Naive thymus-derived CD4-positive, alpha-beta T cell (primary cell): ENCODE data around the gene ZDHHC20. TPM values are rescaled to one million over a fixed set of nuclear protein-coding genes. Genes with fewer than 3 reads are reported as not detected.

ENCODE experiments used
- ATAC-seq: fragments of 150-1000 bp; cut with Tn5 transposase; 2 replicates; pipeline ENCODE4 v1.10.0; 2021; ENCODE audit warnings: mild to moderate bottlenecking, moderate library complexity
- CTCF ChIA-PET: fragments of 350-600 bp; sonication (Branson Sonifier 250); formaldehyde crosslinking; loops from one replicate; lab custom pipeline; 2021; ENCODE audit warnings: antibody characterized with exemption; lab: Charles Lee
- POLR2A ChIA-PET: fragments of 350-600 bp; sonication (Branson Sonifier 250); formaldehyde crosslinking; loops from one replicate; lab custom pipeline; 2021; ENCODE audit warnings: antibody characterized with exemption, inconsistent platforms; lab: Charles Lee
- DNase-seq, 9 donors: peaks; one replicate each; pipeline versions ENCODE4 v3.0.0 to v3.0.0-alpha.2; 2020 to 2022; ENCODE audit warnings: mixed read lengths in 1 of 9
- H3K27ac ChIP-seq: one replicate; pipeline ENCODE4 v1.7.0; 2013; ENCODE audit warnings: mild to moderate bottlenecking, low read depth, low read length, moderate library complexity
- H3K27me3 ChIP-seq, 2 donors: one replicate each; pipeline ENCODE4 v1.7.0; 2013; ENCODE audit warnings: low read length in 2 of 2, mild to moderate bottlenecking in 2 of 2, moderate library complexity in 2 of 2; ENCODE audit not compliant: control insufficient read depth in 2 of 2, insufficient read depth in 2 of 2
- H3K36me3 ChIP-seq, 3 experiments: 1 replicate in 2 of 3; 2 replicates in 1 of 3; pipeline ENCODE4 v1.7.0; 2013; ENCODE audit warnings: low read length in 3 of 3, mild to moderate bottlenecking in 3 of 3, moderate library complexity in 1 of 3; ENCODE audit not compliant: insufficient read depth in 3 of 3, control insufficient read depth in 2 of 3
- H3K4me1 ChIP-seq, 2 donors: one replicate each; pipeline ENCODE4 v1.7.0; 2013; ENCODE audit warnings: low read length in 2 of 2, mild to moderate bottlenecking in 2 of 2, moderate library complexity in 1 of 2; ENCODE audit not compliant: control insufficient read depth in 2 of 2, insufficient read depth in 2 of 2
- H3K4me3 ChIP-seq: 2 replicates; pipeline ENCODE4 v1.7.0; 2013; ENCODE audit warnings: mild to moderate bottlenecking, low read length
- H3K9me3 ChIP-seq, 3 experiments: 1 replicate in 2 of 3; 2 replicates in 1 of 3; pipeline ENCODE4 v1.7.0; 2013; ENCODE audit warnings: low read length in 3 of 3; ENCODE audit not compliant: control insufficient read depth in 2 of 3
- H3K27ac Mint-ChIP-seq, 9 donors: one replicate each; pipeline ENCODE4 v1.8.0; 2020 to 2022; ENCODE audit warnings: mixed read lengths in 9 of 9, mild to moderate bottlenecking in 8 of 9, moderate library complexity in 5 of 9, inconsistent platforms in 2 of 9
- H3K27me3 Mint-ChIP-seq, 5 donors: one replicate each; pipeline ENCODE4 v1.8.0; 2021 to 2022; ENCODE audit warnings: mixed read lengths in 5 of 5, mild to moderate bottlenecking in 1 of 5
- H3K36me3 Mint-ChIP-seq, 5 donors: one replicate each; pipeline ENCODE4 v1.8.0; 2020 to 2022; ENCODE audit warnings: mixed read lengths in 5 of 5, mild to moderate bottlenecking in 3 of 5, inconsistent platforms in 1 of 5
- H3K4me1 Mint-ChIP-seq, 7 donors: one replicate each; pipeline ENCODE4 v1.8.0; 2020 to 2022; ENCODE audit warnings: mixed read lengths in 7 of 7, mild to moderate bottlenecking in 3 of 7, inconsistent platforms in 1 of 7
- H3K4me3 Mint-ChIP-seq, 10 donors: one replicate each; pipeline ENCODE4 v1.8.0; 2020 to 2022; ENCODE audit warnings: mild to moderate bottlenecking in 10 of 10, mixed read lengths in 10 of 10, moderate library complexity in 6 of 10, inconsistent platforms in 2 of 10
- H3K9me3 Mint-ChIP-seq, 11 donors: one replicate each; pipeline ENCODE4 v1.8.0; 2020 to 2022; ENCODE audit warnings: mixed read lengths in 11 of 11, mild to moderate bottlenecking in 4 of 11, inconsistent platforms in 1 of 11, moderate library complexity in 1 of 11
- intact Hi-C, 2 donors: fragments of 100-400 bp; cut with micrococcal nuclease; formaldehyde crosslinking; loops; one replicate each; pipeline ENCODE4 v1.15.1; 2023
- polyA plus RNA-seq, 2 donors: library from polyadenylated mRNA; unstranded; fragments of 300-500 nt; fragmentation: Illumina TruSeq; gene quantifications; one replicate each; pipeline ENCODE4 v1.2.3, GENCODE V29; 2021
- total RNA-seq, 6 experiments: library from RNA in 5 of 6; stranded (reverse) in 5 of 6; gene quantifications; 1 replicate in 5 of 6; 2 replicates in 1 of 6; pipeline ENCODE4 v1.2.3 and lab custom pipeline; 2021 to 2026

ZDHHC20 gene
- total and polyA plus RNA-seq, 7 experiments from 2014 or later: 36.8 to 89.9 (median 71.0) TPM

- peaks cover 14 to 42% (median 37%) of the 10 kb centered on the region in 7 donors for H3K4me1 Mint-ChIP-seq
- Histone ChIP-seq H3K27ac (no peak overlapping the region), H3K36me3 (no peaks in the 10 kb centered on the region), H3K4me1 (peaks cover 14 to 28% of the 10 kb centered on the region in 2 donors), H3K4me3 (no peak overlapping the region), H3K27me3 (no peaks in the 10 kb centered on the region), H3K9me3 (no peaks in the 10 kb centered on the region)
- POLR2A ChIA-PET: no interaction called here
- peak overlapping the region in 1 of 10 donors; percentile 9 for H3K4me3 Mint-ChIP-seq
- no peaks in the 10 kb centered on the region for H3K27me3 Mint-ChIP-seq
- CTCF ChIA-PET: no interaction called here
- intact Hi-C loops: no loop called here
- peaks cover 0 to 5% (median 0%) of the 10 kb centered on the region in 5 donors for H3K36me3 Mint-ChIP-seq
- DNase-seq: no peak
- no peaks in the 10 kb centered on the region for H3K9me3 Mint-ChIP-seq
- H3K27ac Mint-ChIP-seq: peak overlapping the region; percentile 19 to 95 (median 65)
- no peak for ATAC-seq
These were observed 117.3 kb downstream of the ZDHHC20 start for GRCh38 chr13:21341637-21342422.

GRCh38 chr13:21338639-21339278 is 120.3 kb downstream of the ZDHHC20 start:
- peaks cover 6 to 13% of the 10 kb centered on the region in 2 donors for H3K4me1 ChIP-seq
- H3K9me3 ChIP-seq: no peaks in the 10 kb centered on the region
- POLR2A ChIA-PET: no interaction called here
- H3K9me3 Mint-ChIP-seq: peaks cover 0 to 6% (median 0%) of the 10 kb centered on the region in 11 donors
- CTCF ChIA-PET: no interaction called here
- ATAC-seq: no peak
- H3K27ac ChIP-seq: no peak overlapping the region
- peaks cover 0 to 5% (median 3%) of the 10 kb centered on the region in 5 donors for H3K36me3 Mint-ChIP-seq
- H3K36me3 ChIP-seq: no peaks in the 10 kb centered on the region
- peak overlapping the region in 2 of 9 donors; percentile 52 to 83 for H3K27ac Mint-ChIP-seq
- DNase-seq: no peak
- intact Hi-C loops: no loop called here
- peaks cover 6 to 23% (median 19%) of the 10 kb centered on the region in 7 donors for H3K4me1 Mint-ChIP-seq
- no peaks in the 10 kb centered on the region for H3K27me3 Mint-ChIP-seq
- no peaks in the 10 kb centered on the region for H3K27me3 ChIP-seq
- H3K4me3 Mint-ChIP-seq: no peak overlapping the region
- H3K4me3 ChIP-seq: no peak overlapping the region

- Mint-ChIP-seq H3K9me3 (peaks cover 0 to 6% (median 0%) of the 10 kb centered on the region in 11 donors), H3K4me1 (peaks cover 6 to 17% (median 14%) of the 10 kb centered on the region in 7 donors), H3K27ac (peak overlapping the region in 3 of 9 donors; percentile 25 to 59 (median 32)), H3K27me3 (no peaks in the 10 kb centered on the region), H3K4me3 (no peak overlapping the region), H3K36me3 (peaks cover 0 to 5% (median 3%) of the 10 kb centered on the region in 5 donors)
- DNase-seq: no peak
- Histone ChIP-seq H3K36me3 (no peaks in the 10 kb centered on the region), H3K27me3 (no peaks in the 10 kb centered on the region), H3K9me3 (no peaks in the 10 kb centered on the region), H3K4me3 (no peak overlapping the region), H3K27ac (no peak overlapping the region), H3K4me1 (peaks cover under 1 to 7% of the 10 kb centered on the region in 2 donors)
- intact Hi-C loops: no loop called here
- ATAC-seq: no peak
- ChIA-PET POLR2A (no interaction called here), CTCF (no interaction called here)
These were observed 120.9 kb downstream of the ZDHHC20 start for GRCh38 chr13:21338156-21338555.

DNA sequence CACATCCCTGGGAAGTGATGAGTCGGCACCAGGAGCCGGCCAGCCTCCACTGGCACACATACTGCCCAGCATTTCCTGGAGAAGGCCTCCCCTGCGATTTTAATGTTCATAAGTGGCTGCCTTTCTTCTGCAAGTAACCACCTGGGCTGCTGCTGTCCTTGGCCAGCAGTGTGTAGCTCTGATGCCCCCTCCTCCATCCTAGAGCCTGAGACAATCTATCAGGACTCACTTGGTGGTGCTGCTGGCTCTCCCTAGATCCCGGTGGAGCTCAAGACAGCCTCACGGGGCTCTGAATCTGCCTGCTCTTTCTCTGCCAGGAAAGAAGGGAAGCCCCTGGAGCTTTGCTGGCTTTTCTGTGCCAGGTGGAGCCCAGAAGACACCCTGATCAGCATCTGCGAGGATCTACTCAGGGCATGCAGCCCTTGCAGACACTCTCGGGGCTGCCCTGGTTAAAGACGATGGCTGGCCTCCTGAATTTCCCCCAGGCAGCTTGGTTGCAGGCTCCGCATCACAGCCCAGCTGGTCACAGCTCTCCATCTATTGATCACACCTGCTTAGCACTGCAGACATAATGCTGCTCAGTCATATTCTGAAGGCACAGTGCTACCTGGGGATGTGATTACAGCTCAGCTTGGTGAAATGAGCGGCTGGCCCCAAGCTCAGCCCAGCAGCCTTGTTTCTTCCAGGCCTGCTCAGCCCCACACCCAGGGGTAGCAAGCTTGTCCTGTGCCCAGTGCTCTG is 122.3 kb downstream of the ZDHHC20 start:
- CTCF ChIA-PET: no interaction called here
- POLR2A ChIA-PET: no interaction called here
- ATAC-seq (no peak), DNase-seq (no peak)
- Histone ChIP-seq H3K4me3 (no peak overlapping the region), H3K27me3 (no peaks in the 10 kb centered on the region), H3K9me3 (no peaks in the 10 kb centered on the region), H3K27ac (no peak overlapping the region), H3K4me1 (no peaks in the 10 kb centered on the region), H3K36me3 (no peaks in the 10 kb centered on the region)
- Mint-ChIP-seq H3K36me3 (peaks cover 0 to 7% (median 3%) of the 10 kb centered on the region in 5 donors), H3K4me1 (peaks cover 0 to 10% (median 5%) of the 10 kb centered on the region in 7 donors), H3K27me3 (no peaks in the 10 kb centered on the region), H3K9me3 (peaks cover 0 to 6% (median 0%) of the 10 kb centered on the region in 11 donors), H3K4me3 (no peak overlapping the region), H3K27ac (no peak overlapping the region)
- intact Hi-C loops: no loop called here

DNA sequence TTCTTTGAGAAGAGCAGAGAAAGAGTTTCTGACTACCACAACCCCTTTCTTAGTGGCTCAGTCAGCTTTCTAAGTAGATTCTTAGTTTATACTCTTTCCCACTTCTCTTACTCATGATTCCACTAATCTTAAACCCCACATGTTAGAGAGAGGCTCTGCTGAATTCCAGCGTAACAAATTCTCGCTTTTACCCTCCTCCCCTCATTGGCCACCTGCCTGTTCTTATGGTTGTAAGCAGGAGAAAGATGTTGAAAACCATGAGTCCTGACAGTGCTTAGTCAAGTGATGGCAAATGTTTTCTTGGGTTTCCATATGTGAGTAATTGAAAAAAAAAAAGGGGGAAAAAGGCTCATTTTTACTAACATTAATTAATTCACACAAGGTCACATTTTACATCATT is 125.9 kb downstream of the ZDHHC20 start:
- Histone ChIP-seq H3K27me3 (no peaks in the 10 kb centered on the region), H3K4me3 (no peak overlapping the region), H3K9me3 (no peaks in the 10 kb centered on the region), H3K36me3 (no peaks in the 10 kb centered on the region), H3K27ac (no peak overlapping the region), H3K4me1 (no peaks in the 10 kb centered on the region)
- DNase-seq: no peak
- H3K27me3 Mint-ChIP-seq: no peaks in the 10 kb centered on the region
- peaks cover 0 to 16% (median 0%) of the 10 kb centered on the region in 5 donors for H3K36me3 Mint-ChIP-seq
- no peak overlapping the region for H3K27ac Mint-ChIP-seq
- ChIA-PET CTCF (no interaction called here), POLR2A (no interaction called here)
- no peak for ATAC-seq
- H3K4me3 Mint-ChIP-seq: no peak overlapping the region
- peaks cover 0 to 36% (median 0%) of the 10 kb centered on the region in 7 donors for H3K4me1 Mint-ChIP-seq
- H3K9me3 Mint-ChIP-seq: peaks cover 0 to 6% (median 0%) of the 10 kb centered on the region in 11 donors
- intact Hi-C loops: no loop called here

DNA sequence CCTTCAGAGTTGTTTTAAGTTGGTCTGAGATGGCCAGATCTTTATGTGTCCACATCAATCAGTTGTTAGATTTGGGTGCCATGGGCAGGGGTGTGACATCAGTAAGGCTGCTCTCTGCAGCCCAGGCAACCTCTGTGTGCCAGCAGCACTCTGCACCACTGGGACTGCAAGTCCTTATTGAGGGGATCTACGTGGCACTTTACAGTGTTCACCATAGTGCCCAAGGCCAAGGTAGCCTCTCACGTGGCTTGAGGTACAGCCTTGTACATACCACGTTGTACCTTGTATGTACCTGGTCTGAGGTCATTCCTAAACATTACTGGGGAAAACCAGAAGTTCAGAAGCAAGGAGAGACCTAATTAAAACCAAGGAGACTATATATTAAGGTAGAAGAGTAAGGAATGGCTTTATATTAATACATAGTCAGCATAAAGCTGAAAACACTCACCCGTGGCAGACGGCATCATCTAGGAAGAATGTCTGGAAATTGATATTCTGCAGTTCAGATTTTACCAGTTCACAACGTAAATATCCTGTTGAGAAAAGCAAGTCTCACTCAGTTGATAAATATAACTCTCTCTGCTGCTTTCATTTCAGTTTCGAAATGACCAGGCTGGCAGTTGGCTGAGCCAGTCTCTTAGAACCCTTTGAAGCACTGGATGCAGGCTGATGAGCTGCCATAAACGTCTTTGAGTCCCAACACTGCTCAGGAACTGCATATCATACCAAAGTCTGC is 128.8 kb downstream of the ZDHHC20 start:
- H3K4me1 ChIP-seq: no peaks in the 10 kb centered on the region
- no peak overlapping the region for H3K27ac ChIP-seq
- Mint-ChIP-seq H3K36me3 (peaks cover 5 to 29% (median 8%) of the 10 kb centered on the region in 5 donors), H3K9me3 (peaks cover 0 to 4% (median 0%) of the 10 kb centered on the region in 11 donors), H3K27ac (peak overlapping the region in 1 of 9 donors; percentile 47), H3K4me1 (peaks cover 0 to 35% (median 5%) of the 10 kb centered on the region in 7 donors), H3K27me3 (no peaks in the 10 kb centered on the region), H3K4me3 (peak overlapping the region in 1 of 10 donors; percentile 42)
- H3K9me3 ChIP-seq: no peaks in the 10 kb centered on the region
- H3K4me3 ChIP-seq: no peak overlapping the region
- no peaks in the 10 kb centered on the region for H3K27me3 ChIP-seq
- ATAC-seq (peak; percentile 37), DNase-seq (no peak)
- H3K36me3 ChIP-seq: no peaks in the 10 kb centered on the region
- ChIA-PET CTCF (interaction anchor here (0.6 kb wide), 2 partner anchors 343 to 1180 kb away, joined by 3 read pairs; no protein-coding TSS in a partner anchor), POLR2A (no interaction called here)
- intact Hi-C loops: no loop called here
